Measurements from ENCODE around the gene CHID1.
A peak's percentile ranks its signal among the peaks of the same experiment; 100 is the strongest.

The CHID1 gene

GRCh38 chr11:932435-932834 lies 21.8 kb upstream of the CHID1 start:
- DNase-seq: no peak

- no peak for DNase-seq
Observed at GRCh38 chr11:931385-931784, 20.8 kb upstream of the CHID1 start.

- DNase-seq: no peak
Observed at GRCh38 chr11:929405-929804, 18.8 kb upstream of the CHID1 start.

- no peak for DNase-seq
Observed at GRCh38 chr11:928786-929185, 18.2 kb upstream of the CHID1 start.

GRCh38 chr11:927871-928270 lies 17.3 kb upstream of the CHID1 start:
- no peak for DNase-seq

- peak; percentile 72 for DNase-seq
Observed at GRCh38 chr11:926341-926916, 15.8 kb upstream of the CHID1 start.

- peak; percentile 89 for DNase-seq
Observed at GRCh38 chr11:925496-926301, 15.1 kb upstream of the CHID1 start, which contains the start of gene AP2A2. AP2A2 (plus strand) TSS chr11:925870; CDS start chr11:926022, 152 bp downstream.

GRCh38 chr11:925158-925495 lies 14.5 kb upstream of the CHID1 start:
- no peak for DNase-seq

GRCh38 chr11:924406-925157 lies 14.0 kb upstream of the CHID1 start:
- DNase-seq: peak; percentile 27

GRCh38 chr11:923691-924405 lies 13.2 kb upstream of the CHID1 start:
- no peak for DNase-seq

GRCh38 chr11:921921-922678 lies 11.5 kb upstream of the CHID1 start:
- DNase-seq: no peak

- DNase-seq: no peak
Observed at GRCh38 chr11:917426-917825, 6.8 kb upstream of the CHID1 start.

GRCh38 chr11:914747-915501 lies 4.3 kb upstream of the CHID1 start:
- no peak for DNase-seq

GRCh38 chr11:914204-914603 lies 3.6 kb upstream of the CHID1 start:
- DNase-seq: no peak

- no peak for DNase-seq
Observed at GRCh38 chr11:913043-913442, 2.4 kb upstream of the CHID1 start.

- DNase-seq: no peak
Observed at GRCh38 chr11:912266-912665, 1.7 kb upstream of the CHID1 start.

- no peak for DNase-seq
Observed at GRCh38 chr11:911890-912219, 1.2 kb upstream of the CHID1 start.

- peak; percentile 73 for DNase-seq
Observed at GRCh38 chr11:911031-911889, 650 bp upstream of the CHID1 start.

- DNase-seq: no peak
Observed at GRCh38 chr11:910044-910588, 494 bp downstream of the CHID1 start.

GRCh38 chr11:909406-909805 lies 1.2 kb downstream of the CHID1 start:
- DNase-seq: no peak

- DNase-seq: no peak
Observed at GRCh38 chr11:908273-908672, 2.3 kb downstream of the CHID1 start.

All from retina (tissue), 1 donor.